ENCODE measurements around the gene PPP1R12B. TPM values are rescaled to one million over a fixed set of nuclear protein-coding genes. Genes with fewer than 3 reads are reported as not detected.

PPP1R12B gene
- total RNA-seq, 1 experiment from 2014 or later, result 13.1 TPM

GRCh38 chr1:202561240-202561639 is 212.7 kb downstream of the PPP1R12B start:
- Histone ChIP-seq H3K4me3 (ENCODE audit: low read depth in 2 of 2, low read length in 2 of 2) (no peak overlapping the region), H3K4me1 (ENCODE audit: control insufficient read depth, insufficient read depth, low read length) (no peaks in the 10 kb centered on the region), H3K27me3 (ENCODE audit: control insufficient read depth, insufficient read depth, low read length) (no peaks in the 10 kb centered on the region), H3K27ac (ENCODE audit: low read length) (no peak overlapping the region), H3K36me3 (ENCODE audit: control insufficient read depth, insufficient read depth, low read length) (no peaks in the 10 kb centered on the region), H3K9me3 (ENCODE audit: control insufficient read depth, insufficient read depth, low read depth, low read length) (no peaks in the 10 kb centered on the region)
- no peak for ATAC-seq
- DNase-seq (ENCODE audit: low read depth, low spot score), result no peak
- TF ChIP-seq, protein P1, sequence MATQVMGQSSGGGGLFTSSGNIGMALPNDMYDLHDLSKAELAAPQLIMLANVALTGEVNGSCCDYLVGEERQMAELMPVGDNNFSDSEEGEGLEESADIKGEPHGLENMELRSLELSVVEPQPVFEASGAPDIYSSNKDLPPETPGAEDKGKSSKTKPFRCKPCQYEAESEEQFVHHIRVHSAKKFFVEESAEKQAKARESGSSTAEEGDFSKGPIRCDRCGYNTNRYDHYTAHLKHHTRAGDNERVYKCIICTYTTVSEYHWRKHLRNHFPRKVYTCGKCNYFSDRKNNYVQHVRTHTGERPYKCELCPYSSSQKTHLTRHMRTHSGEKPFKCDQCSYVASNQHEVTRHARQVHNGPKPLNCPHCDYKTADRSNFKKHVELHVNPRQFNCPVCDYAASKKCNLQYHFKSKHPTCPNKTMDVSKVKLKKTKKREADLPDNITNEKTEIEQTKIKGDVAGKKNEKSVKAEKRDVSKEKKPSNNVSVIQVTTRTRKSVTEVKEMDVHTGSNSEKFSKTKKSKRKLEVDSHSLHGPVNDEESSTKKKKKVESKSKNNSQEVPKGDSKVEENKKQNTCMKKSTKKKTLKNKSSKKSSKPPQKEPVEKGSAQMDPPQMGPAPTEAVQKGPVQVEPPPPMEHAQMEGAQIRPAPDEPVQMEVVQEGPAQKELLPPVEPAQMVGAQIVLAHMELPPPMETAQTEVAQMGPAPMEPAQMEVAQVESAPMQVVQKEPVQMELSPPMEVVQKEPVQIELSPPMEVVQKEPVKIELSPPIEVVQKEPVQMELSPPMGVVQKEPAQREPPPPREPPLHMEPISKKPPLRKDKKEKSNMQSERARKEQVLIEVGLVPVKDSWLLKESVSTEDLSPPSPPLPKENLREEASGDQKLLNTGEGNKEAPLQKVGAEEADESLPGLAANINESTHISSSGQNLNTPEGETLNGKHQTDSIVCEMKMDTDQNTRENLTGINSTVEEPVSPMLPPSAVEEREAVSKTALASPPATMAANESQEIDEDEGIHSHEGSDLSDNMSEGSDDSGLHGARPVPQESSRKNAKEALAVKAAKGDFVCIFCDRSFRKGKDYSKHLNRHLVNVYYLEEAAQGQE (IDR thresholded peaks at IDR 0.05; ENCODE audit: insufficient read depth in 1 of 2, low read depth in 2 of 2, low read length in 1 of 2), result no peak
- TF ChIP-seq TCF7L2 (IDR thresholded peaks at IDR 0.05; ENCODE audit: low read depth, low read length) (no peak), POLR2AphosphoS5 (IDR thresholded peaks at IDR 0.05; ENCODE audit: low read depth, low read length) (no peak), SIN3A (IDR thresholded peaks at IDR 0.05; ENCODE audit: borderline replicate concordance, insufficient read depth, low read depth, low read length) (no peak)
- TF ChIP-seq, protein P2, sequence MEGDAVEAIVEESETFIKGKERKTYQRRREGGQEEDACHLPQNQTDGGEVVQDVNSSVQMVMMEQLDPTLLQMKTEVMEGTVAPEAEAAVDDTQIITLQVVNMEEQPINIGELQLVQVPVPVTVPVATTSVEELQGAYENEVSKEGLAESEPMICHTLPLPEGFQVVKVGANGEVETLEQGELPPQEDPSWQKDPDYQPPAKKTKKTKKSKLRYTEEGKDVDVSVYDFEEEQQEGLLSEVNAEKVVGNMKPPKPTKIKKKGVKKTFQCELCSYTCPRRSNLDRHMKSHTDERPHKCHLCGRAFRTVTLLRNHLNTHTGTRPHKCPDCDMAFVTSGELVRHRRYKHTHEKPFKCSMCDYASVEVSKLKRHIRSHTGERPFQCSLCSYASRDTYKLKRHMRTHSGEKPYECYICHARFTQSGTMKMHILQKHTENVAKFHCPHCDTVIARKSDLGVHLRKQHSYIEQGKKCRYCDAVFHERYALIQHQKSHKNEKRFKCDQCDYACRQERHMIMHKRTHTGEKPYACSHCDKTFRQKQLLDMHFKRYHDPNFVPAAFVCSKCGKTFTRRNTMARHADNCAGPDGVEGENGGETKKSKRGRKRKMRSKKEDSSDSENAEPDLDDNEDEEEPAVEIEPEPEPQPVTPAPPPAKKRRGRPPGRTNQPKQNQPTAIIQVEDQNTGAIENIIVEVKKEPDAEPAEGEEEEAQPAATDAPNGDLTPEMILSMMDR (IDR thresholded peaks at IDR 0.05), result no peak
- ChIA-PET POLR2A (no interaction called here), CTCF (interaction anchor here (0.6 kb wide), 1 partner anchor 45 kb away, joined by 4 read pairs; no protein-coding TSS in a partner anchor)
- intact Hi-C loops (cut with micrococcal nuclease; ENCODE audit: unreplicated experiment), result no loop called here
- no TSS peak for BruUV-seq (replicated peaks)
- in situ Hi-C loops (cut with HindIII; ENCODE audit: low pct_unique_long_range_greater_than_20kb, low sequenced_read_pairs), result no loop called here

GRCh38 chr1:202561726-202562443 is 213.4 kb downstream of the PPP1R12B start:
- H3K9me3 ChIP-seq (ENCODE audit: control insufficient read depth, insufficient read depth, low read depth, low read length), result no peaks in the 10 kb centered on the region
- intact Hi-C loops (cut with micrococcal nuclease; ENCODE audit: unreplicated experiment), result no loop called here
- no peak for DNase-seq (ENCODE audit: low read depth, low spot score)
- no peaks in the 10 kb centered on the region for H3K4me1 ChIP-seq (ENCODE audit: control insufficient read depth, insufficient read depth, low read length)
- ChIA-PET CTCF (interaction anchor here (0.7 kb wide), 1 partner anchor 12 kb away, joined by 3 read pairs; no protein-coding TSS in a partner anchor), POLR2A (no interaction called here)
- H3K36me3 ChIP-seq (ENCODE audit: control insufficient read depth, insufficient read depth, low read length), result no peaks in the 10 kb centered on the region
- H3K4me3 ChIP-seq (ENCODE audit: low read depth in 2 of 2, low read length in 2 of 2), result no peak overlapping the region
- no peak for ATAC-seq
- TF ChIP-seq SIN3A (IDR thresholded peaks at IDR 0.05; ENCODE audit: borderline replicate concordance, insufficient read depth, low read depth, low read length) (no peak), TCF7L2 (IDR thresholded peaks at IDR 0.05; ENCODE audit: low read depth, low read length) (no peak), POLR2AphosphoS5 (IDR thresholded peaks at IDR 0.05; ENCODE audit: low read depth, low read length) (no peak)
- TF ChIP-seq, protein P1 (IDR thresholded peaks at IDR 0.05; ENCODE audit: insufficient read depth in 1 of 2, low read depth in 2 of 2, low read length in 1 of 2), result no peak
- TF ChIP-seq, protein P2 (IDR thresholded peaks at IDR 0.05), result peak; percentile 27; the same call in 1 of the 2 replicates
- in situ Hi-C loops (cut with HindIII; ENCODE audit: low pct_unique_long_range_greater_than_20kb, low sequenced_read_pairs), result no loop called here
- no TSS peak for BruUV-seq (replicated peaks)
- no peak overlapping the region for H3K27ac ChIP-seq (ENCODE audit: low read length)
- H3K27me3 ChIP-seq (ENCODE audit: control insufficient read depth, insufficient read depth, low read length), result no peaks in the 10 kb centered on the region

Measured in Panc1 (cell line).